ENCODE measurements around the gene NEK8.
A peak's percentile ranks its signal among the peaks of the same experiment; 100 is the strongest.
"Not testable (repeated sequence)": the region's sequence is repeated elsewhere in the genome, so short reads cannot be mapped to it uniquely, and the experiment has no call there.

NEK8 gene

GRCh38 chr17:28751600-28752366 lies 23.2 kb downstream of the NEK8 start:
- Histone ChIP-seq H3K27ac (no peak overlapping the region), H3K4me3 (no peak overlapping the region)

GRCh38 chr17:28755486-28755885 lies 26.9 kb downstream of the NEK8 start:
- H3K27ac ChIP-seq: no peak overlapping the region
- no peak overlapping the region for H3K4me3 ChIP-seq

DNA sequence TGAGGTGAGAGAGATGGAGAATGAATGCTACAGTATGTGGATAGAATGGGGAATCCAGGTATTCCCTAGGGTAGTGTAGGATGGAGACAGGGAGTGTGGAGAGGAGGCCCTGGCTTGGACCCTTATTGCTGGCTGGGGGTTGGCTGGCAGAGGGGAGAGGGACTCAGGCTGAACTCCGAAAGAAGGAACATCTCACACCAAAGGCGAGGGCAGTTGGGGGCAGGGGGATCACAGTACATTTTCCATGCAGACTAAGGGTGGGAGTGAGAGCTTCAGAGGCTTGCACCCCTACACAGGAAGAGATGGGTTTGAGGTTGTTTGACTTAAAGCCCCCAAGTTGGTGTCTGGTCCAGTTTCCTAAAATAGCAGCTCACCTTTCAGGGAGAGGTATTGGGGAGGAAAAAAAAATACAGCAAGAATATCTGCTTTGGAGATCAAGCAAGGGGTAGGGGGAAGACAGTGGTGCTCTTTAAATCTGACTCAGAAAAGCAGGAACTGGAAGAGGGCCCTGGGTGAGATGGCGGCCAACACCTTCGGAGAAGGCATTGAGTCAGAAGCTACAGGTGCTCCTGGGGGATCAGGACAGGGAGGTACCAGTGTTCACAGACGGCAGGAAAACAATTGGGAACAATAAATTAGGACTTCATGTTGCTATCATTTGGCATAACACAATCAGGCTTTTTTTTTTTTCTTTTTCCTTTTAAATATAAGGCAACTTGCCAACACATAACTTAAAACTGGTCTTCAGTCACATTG lies 27.6 kb downstream of the NEK8 start:
- Histone ChIP-seq H3K4me3 (no peak overlapping the region), H3K27ac (no peak overlapping the region)

GRCh38 chr17:28758411-28759121 lies 30.0 kb downstream of the NEK8 start:
- no peak overlapping the region for H3K27ac ChIP-seq

DNA sequence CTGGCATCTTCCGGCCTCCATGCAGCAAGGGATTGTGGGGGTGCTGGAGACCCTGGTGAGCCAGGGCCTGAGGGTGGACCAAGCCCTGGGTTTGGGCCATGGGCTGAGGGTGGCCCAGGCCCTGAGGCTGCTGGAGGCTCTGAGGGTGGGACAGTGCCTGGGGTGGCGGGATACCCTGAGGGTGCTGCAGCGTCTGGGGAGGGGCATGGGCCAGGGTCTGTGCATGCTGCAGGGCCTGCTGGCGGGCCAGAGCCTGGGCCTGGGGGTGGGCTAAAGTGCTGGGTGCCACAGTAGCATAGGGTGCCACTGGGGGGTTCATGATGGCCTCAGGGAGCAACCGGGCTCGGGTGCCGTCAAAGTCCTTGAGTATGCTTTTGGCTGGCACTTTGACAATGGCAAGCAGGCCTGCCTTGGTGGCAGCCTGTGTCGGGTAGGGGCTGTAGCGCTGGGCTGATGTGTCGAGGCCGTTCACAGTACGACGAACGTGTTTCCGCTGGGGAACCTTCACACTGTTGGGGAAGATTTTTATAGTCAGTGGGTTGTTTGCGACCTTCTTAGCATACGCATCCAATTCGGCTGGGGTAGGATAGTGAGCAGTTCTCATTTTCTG lies 30.8 kb downstream of the NEK8 start:
- Histone ChIP-seq H3K27ac (no peak overlapping the region), H3K4me3 (no peak overlapping the region)

More at GRCh38 chr17:28758411-28759121, 30.0 kb downstream of the NEK8 start:
- H3K4me3 ChIP-seq: no peak overlapping the region

GRCh38 chr17:28760601-28761562 lies 32.3 kb downstream of the NEK8 start:
- H3K4me3 ChIP-seq: no peak overlapping the region
- peak overlapping the region in 5 of 21 experiments; percentile 6 to 31 (median 18) for H3K27ac ChIP-seq

GRCh38 chr17:28763137-28763799 lies 34.7 kb downstream of the NEK8 start:
- Histone ChIP-seq H3K27ac (no peak overlapping the region), H3K4me3 (no peak overlapping the region)

DNA sequence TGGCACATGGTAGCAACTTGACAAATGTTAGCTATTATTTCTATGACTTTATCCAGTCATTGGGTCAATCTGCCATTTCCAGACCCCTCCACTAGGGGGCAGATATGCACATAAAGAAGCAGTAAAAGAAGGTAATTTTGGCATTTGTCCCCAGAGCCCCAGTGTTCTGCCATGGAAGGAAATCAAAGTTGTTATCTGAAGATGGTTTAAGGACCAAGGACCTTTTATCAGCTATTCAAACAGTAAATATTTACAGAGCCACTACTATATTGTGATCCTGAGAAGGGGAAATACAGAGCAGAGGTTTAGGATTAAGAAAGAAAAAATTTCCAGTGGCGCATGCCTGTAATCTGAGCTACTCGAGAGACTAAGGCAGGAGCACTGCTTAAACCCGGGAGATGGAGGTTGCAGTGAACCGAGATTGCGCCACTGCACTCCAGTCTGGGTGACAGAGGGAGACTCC lies 35.2 kb downstream of the NEK8 start:
- Histone ChIP-seq H3K4me3 (no peak overlapping the region), H3K27ac (no peak overlapping the region)

GRCh38 chr17:28765038-28765437 lies 36.5 kb downstream of the NEK8 start:
- Histone ChIP-seq H3K27ac (no peak overlapping the region), H3K4me3 (no peak overlapping the region)

GRCh38 chr17:28773736-28774135 lies 45.1 kb downstream of the NEK8 start:
- Histone ChIP-seq H3K27ac (no peak overlapping the region), H3K4me3 (no peak overlapping the region)

DNA sequence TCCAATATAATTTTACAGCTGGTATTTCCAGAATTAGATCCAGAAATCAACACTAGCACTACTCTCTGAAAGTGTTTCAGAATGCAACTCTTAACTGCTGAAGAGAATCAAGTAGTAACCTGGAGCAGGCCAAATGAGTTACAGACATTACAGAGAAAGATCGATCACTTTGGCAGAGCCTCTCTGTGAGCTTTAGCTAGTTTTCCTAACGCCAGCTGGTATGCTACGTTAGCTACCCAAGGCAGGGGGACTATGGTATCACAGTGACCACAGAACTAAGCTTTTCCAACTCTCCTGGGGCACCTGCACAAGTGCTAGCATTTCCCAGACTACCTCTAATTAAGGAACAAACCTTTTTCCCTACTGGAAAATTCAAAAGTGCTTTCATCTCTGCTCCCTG lies 45.6 kb downstream of the NEK8 start:
- H3K4me3 ChIP-seq: no peak overlapping the region
- H3K27ac ChIP-seq: no peak overlapping the region

GRCh38 chr17:28777178-28777577 lies 48.6 kb downstream of the NEK8 start:
- Histone ChIP-seq H3K4me3 (no peak overlapping the region), H3K27ac (no peak overlapping the region)

DNA sequence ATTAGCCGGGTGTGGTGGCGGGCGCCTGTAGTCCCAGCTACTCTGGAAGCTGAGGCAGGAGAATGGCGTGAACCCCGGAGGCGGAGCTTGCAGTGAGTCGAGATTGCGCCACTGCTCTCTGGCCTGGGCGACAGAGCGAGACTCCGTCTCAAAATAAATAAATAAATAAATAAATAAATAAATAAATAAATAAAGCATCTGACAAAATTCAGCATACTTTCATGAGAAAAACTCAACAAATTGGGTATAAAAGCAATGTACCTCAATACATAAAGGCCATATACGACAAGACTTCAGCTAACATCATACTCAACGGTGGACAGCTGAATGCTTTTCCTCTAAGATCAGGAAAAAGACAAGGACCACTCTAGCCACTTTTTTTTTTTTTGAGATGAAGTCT lies 51.0 kb downstream of the NEK8 start:
- H3K4me3 ChIP-seq, H3K27ac ChIP-seq: not testable (repeated sequence)

DNA sequence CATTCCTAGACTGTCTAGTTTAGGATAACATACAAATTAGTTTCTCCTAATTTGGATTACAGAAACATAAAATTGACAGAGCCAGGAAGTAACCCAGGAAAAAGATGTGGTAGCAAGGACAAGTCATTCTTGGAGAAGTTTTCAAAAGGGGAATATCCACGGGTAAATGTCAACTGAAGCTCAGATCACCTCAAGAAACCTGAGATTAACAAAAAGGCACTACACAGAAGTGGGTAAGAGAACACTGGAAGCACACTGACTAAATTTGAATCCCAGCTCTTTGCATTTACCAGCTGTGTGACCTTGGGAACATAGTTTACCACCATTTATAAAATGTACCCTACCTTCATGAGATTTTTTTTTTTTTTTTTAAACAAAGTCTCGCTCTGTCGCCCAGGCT lies 54.6 kb downstream of the NEK8 start:
- Histone ChIP-seq H3K4me3 (no peak overlapping the region), H3K27ac (no peak overlapping the region)

DNA sequence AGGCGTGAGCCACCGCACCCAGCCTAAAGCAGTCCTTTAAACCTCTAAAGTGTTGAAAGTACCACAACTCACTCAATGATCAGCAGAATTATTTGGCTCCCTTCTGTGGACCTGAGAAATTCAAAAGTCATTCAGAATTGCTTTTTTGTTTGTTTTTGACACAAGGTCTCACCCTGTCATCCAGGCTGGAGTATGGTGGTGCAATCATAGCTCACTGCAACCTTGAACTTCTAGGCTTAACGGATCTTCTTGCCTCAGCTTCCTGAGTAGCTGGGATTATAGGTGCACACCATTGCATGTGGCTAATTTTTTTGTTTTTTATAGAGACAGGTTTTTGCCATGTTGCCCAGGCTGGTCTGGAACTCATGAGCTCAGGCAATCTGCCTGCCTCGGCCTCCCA lies 59.5 kb downstream of the NEK8 start:
- no peak overlapping the region for H3K27ac ChIP-seq
- no peak overlapping the region for H3K4me3 ChIP-seq

Data from skin epidermis (tissue), 12 donors.